HG03378 (cell line): ENCODE results near the gene HDAC2.
A peak's percentile ranks its signal among the peaks of the same experiment; 100 is the strongest.
"Not testable (repeated sequence)": the region's sequence is repeated elsewhere in the genome, so short reads cannot be mapped to it uniquely, and the experiment has no call there.

Experiments used
- ATAC-seq: cut with Tn5 transposase; IDR thresholded peaks from one replicate; pipeline ENCODE4 v1.9.1; 2021; ENCODE audit warnings: mild to moderate bottlenecking, moderate library complexity; ENCODE audit not compliant: unreplicated experiment

Gene HDAC2

DNA sequence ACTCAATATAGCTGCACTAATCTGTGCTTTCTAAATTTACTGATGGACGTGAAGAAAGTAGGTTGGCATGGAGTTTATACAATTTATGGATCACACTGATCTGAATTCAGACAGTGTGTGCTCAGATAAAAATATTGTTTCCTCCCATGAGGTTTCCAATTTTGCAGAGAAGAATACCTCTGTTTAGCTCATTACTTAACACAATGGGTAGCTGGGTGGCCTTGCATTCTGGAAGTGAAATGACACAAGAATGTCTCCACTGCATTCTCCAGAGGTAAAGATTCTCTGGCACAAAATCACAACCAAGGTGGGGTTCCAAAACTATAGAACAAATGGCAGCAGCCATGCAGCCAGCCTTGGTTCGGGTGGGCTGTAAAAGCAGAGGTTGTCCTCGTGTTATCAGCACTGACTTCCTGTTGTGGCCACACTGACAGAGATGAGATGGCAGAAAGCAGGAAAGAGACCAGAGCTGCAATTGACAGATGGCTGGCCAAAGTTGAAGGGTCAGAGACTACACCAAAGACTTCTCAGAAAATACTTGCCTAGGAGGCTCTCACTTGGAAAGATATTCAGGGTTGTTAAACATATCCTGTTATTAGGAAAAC, 50.2 kb downstream of the HDAC2 start:
- ATAC-seq, result peak; percentile 90

DNA sequence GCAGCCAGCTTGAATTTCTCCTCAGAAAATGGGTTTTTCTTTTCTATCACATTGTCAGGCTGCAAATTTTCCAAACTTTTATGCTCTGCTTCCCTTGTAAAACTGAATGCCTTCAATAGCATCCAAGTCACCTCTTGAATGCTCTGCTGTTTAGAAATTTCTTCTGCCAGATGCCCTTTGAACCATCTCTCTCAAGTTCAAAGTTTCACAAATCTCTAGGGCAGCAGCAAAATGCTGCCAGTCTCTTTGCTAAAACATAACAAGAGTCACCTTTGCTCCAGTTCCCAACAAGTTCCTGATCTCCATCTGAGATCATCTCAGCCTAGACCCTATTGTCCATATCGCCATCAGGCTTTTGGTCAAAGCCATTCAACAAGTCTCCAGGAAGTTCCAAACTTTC, 60.7 kb downstream of the HDAC2 start:
- ATAC-seq, result not testable (repeated sequence)

GRCh38 chr6:113909224-113909856, 61.6 kb downstream of the HDAC2 start:
- ATAC-seq, result peak; percentile 61

- no peak for ATAC-seq
These were observed 62.1 kb downstream of the HDAC2 start for GRCh38 chr6:113908801-113909200.

DNA sequence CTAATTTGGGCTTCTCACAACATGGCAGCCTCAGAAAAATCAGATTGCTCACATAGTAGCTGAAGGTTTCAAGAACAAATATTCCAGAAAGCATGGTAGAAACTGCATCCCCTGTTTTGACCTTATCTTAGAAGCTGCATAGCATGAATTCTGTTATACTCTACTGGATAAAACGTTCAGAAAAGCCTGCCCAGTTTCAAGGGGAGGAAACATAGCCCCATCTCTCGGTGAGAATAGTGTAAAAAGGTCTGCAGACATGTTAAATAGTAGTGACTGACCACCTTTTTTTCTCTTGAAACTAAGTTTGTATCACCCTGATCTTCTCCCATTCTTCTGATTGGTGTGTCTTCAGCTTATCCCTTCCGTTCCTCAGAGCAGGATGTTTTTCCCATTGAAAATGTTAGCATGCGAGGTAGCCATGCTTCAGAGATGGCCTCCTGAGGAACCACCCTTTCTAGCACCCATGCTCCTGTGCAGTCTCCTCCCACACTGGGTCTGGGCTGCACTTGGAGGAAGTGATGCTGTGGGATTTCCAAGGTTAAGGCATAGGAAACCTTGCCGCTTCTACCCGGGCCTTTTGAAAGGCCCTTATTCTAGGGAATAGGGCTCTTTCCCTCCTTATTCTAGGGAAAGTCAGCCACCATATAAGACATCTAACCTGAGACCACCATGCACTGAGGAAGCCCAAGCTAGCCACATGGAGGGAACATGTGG, 63.7 kb downstream of the HDAC2 start:
- ATAC-seq, result no peak

- no peak for ATAC-seq
These were observed 67.2 kb downstream of the HDAC2 start for GRCh38 chr6:113903666-113904330.

GRCh38 chr6:113901482-113901881, 69.5 kb downstream of the HDAC2 start:
- ATAC-seq, result no peak

DNA sequence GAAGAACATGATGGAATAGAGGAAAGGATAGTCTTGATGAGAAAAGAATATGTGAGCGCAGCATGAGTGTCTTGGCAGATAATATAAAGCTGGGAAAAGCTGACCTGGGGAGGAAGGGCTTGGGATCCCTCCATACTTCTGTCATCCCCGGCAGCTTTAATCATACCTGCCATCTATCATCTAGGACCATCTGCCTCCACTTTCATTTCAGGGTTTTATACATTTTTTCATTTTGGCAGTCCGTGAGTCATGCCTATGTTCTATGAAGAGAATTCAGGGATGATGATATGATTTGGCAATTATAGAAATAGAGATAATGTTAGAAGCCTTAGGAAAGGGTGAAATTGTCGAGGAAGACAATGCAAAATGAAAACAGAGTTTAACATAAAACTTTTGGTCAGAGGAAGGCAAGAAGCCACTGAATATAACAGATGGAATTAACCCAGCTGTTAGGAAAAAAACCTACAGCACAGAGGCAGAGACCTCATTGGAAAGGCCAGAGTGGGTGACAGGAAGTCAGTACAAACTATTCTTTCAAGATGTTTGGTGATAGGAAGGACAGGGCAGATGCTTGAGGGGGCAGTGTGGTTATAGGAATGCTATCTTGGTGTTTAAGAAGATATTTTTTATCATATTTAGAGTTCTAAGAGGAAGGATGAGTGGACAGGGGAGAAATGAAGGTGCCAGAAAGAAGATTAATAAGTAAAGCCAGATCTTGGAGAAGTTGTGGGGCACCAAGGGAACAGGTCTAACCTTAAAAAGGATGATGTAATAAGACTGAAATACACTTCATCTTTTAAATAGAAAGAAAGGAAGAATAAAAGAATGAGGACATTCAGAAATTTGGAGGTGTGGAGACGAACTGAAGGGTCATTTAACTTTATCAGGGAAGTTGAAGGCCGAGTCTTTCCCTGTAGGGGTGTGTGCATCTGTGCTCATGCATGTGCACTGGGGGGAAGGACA, 76.0 kb downstream of the HDAC2 start:
- no peak for ATAC-seq

DNA sequence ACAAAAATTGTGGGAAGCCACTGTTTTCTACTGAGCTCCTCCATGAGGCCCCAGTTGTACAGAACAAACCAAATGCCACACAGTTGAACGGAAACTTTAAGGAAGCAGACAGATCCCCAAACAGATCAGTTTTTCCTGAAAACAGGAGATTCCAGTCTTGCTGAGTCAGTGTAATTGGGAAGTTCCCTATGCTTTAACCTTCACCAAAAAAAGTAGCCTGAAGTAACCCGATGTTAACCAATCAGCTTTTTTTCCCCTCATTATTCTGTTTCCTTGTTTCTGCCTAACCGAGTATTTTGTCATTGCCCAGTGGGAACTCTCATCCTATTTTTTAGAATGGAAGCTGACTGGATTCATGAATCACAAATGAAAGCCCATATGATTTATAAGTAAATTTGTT, 77.1 kb downstream of the HDAC2 start:
- ATAC-seq, result no peak

DNA sequence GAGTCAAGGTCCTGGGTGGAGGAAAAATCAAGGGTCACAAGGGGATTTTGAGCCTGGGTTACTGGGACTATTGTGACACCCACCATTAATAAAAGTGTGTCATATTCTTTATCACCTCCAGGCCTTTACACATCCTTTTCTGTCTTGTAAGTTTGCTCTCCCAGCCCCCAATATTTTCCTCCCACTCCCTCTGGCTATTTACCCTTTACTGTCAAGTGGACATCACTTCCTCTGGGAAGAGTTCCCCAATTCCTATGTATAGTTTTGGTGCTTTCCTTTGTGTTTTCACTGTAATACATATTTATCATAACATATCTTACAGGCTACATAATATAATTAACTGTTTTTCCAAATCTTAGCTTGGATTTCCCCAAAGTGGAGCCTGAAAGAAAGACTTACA, 77.5 kb downstream of the HDAC2 start:
- no peak for ATAC-seq

GRCh38 chr6:113888956-113889630, 81.9 kb downstream of the HDAC2 start:
- ATAC-seq, result no peak

DNA sequence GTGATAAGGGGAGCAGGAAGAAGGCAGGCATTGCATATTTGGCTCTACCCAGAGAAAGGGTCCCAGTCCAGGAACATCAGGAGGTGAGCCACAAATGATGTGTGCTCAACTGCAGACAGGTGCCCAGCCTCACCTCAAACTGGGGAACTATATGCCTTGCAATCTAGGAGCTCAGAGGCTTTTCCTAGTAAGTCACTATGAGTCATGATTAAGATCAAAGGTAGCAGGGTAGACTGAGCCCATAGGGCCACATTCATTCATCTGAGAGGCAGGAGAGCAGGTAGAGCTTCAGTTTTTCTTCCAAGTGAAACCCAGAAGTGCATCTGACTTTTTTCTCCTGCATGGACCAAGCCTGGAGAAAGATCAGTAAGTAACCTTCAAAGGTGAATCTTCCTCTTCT, 82.5 kb downstream of the HDAC2 start:
- ATAC-seq, result no peak

- no peak for ATAC-seq
These were observed 84.4 kb downstream of the HDAC2 start for GRCh38 chr6:113886512-113886911.

DNA sequence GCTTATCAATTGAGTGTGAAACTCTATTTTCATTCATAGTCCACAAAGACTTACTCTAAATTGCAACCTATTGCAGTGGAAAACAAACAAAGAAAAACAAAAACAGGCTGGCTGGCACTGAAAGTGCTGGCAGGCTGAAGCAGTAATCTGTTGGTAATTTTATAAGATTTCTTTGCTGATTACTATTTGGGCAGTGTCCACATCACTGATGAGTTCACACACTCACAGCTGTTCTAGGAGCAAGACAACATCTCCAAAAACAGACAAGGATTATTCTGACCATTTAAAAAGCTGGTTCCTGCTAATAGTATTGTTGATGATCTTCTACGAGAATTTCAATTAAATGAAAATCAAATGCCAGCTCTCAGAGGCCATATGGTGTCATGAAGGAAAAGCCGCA, 86.9 kb downstream of the HDAC2 start:
- no peak for ATAC-seq
